SK-N-SH (cell line): Measurements from ENCODE around the gene TNIP2. TPM values are rescaled to one million over a fixed set of nuclear protein-coding genes. Genes with fewer than 3 reads are reported as not detected.
"Not testable (repeated sequence)": the region's sequence is repeated elsewhere in the genome, so short reads cannot be mapped to it uniquely, and the experiment has no call there.

ENCODE experiments used
- CTCF ChIA-PET: fragments of 300-600, 350-600 bp; formaldehyde crosslinking; extraction: SDS; loops from one replicate; lab custom pipeline; 2021; lab: Yijun Ruan, JAX
- POLR2A ChIA-PET: fragments of 350-600 bp; sonication (Branson Sonifier 250); formaldehyde crosslinking; extraction: SDS; loops from one replicate; lab custom pipeline; 2020; ENCODE audit warnings: antibody characterized with exemption, inconsistent platforms; lab: Yijun Ruan, JAX
- DNase-seq: peaks from one replicate; pipeline ENCODE4 v3.0.0; 2012
- H2AFZ ChIP-seq: fragments of 200-600 bp; sonication (generic); 2 replicates; pipeline ENCODE4 v1.8.1; 2016; ENCODE audit warnings: antibody characterized with exemption, mild to moderate bottlenecking, low read depth
- H3F3A ChIP-seq: fragments of 200-600 bp; sonication (generic); replicated peaks from 2 replicates; pipeline ENCODE3; 2016; ENCODE audit warnings: antibody characterized with exemption, mild to moderate bottlenecking; ENCODE audit not compliant: insufficient read depth
- H3K27ac ChIP-seq, 2 experiments: fragments of 200-500 bp in 1 of 2; fragments of 200-600 bp in 1 of 2; sonication (Bioruptor generic) in 1 of 2; sonication (generic), shearing (Covaris generic) in 1 of 2; 2 replicates each; pipeline versions ENCODE4 v1.5.1 to v1.6.1; 2014 to 2016; ENCODE audit warnings: low read depth in 2 of 2, inconsistent platforms in 1 of 2, low read length in 1 of 2, mild to moderate bottlenecking in 1 of 2, mixed read lengths in 1 of 2
- H3K27me3 ChIP-seq: fragments of 200-600 bp; sonication (generic), shearing (Covaris generic); 2 replicates; pipeline ENCODE4 v1.6.1; 2016; ENCODE audit warnings: mixed run types; ENCODE audit not compliant: insufficient read depth
- H3K36me3 ChIP-seq, 2 experiments: fragments of 200-500 bp in 1 of 2; fragments of 200-600 bp in 1 of 2; sonication (Bioruptor generic) in 1 of 2; sonication (generic) in 1 of 2; replicated peaks in 1 of 2; 2 replicates each; pipeline versions ENCODE3 to v1.5.1; 2014 to 2016; ENCODE audit warnings: low read length in 1 of 2, mild to moderate bottlenecking in 1 of 2; ENCODE audit not compliant: insufficient read depth in 2 of 2, control insufficient read depth in 1 of 2
- H3K4me1 ChIP-seq, 2 experiments: fragments of 200-500 bp in 1 of 2; fragments of 200-600 bp in 1 of 2; sonication (Bioruptor generic) in 1 of 2; sonication (generic), shearing (Covaris generic) in 1 of 2; 2 replicates each; pipeline versions ENCODE4 v1.5.1 to v1.6.1; 2014 to 2016; ENCODE audit warnings: low read depth in 1 of 2, low read length in 1 of 2, mixed run types in 1 of 2; ENCODE audit not compliant: insufficient read depth in 2 of 2, control insufficient read depth in 1 of 2
- H3K4me2 ChIP-seq: fragments of 200-600 bp; sonication (generic), shearing (Covaris generic); 2 replicates; pipeline ENCODE4 v1.6.1; 2017; ENCODE audit warnings: mixed run types
- H3K4me3 ChIP-seq, 2 experiments: fragments of 200-500 bp in 1 of 2; fragments of 200-600 bp in 1 of 2; sonication (Bioruptor generic) in 1 of 2; sonication (generic), shearing (Covaris generic) in 1 of 2; 2 replicates each; pipeline versions ENCODE4 v1.5.1 to v1.8.1; 2014 to 2016; ENCODE audit warnings: low read depth in 2 of 2, inconsistent platforms in 1 of 2, low read length in 1 of 2, mild to moderate bottlenecking in 1 of 2, mixed read lengths in 1 of 2, moderate library complexity in 1 of 2
- H3K79me2 ChIP-seq: fragments of 200-600 bp; sonication (generic); 2 replicates; pipeline ENCODE4 v1.8.1; 2017; ENCODE audit warnings: mild to moderate bottlenecking; ENCODE audit not compliant: insufficient read depth
- H3K9ac ChIP-seq: fragments of 200-600 bp; sonication (generic); 2 replicates; pipeline ENCODE4 v1.6.1; 2017; ENCODE audit warnings: mixed run types
- H3K9me2 ChIP-seq: fragments of 200-600 bp; sonication (generic); 2 replicates; pipeline ENCODE4 v1.6.1; 2017; ENCODE audit warnings: mixed run types
- H3K9me3 ChIP-seq: fragments of 200-600 bp; sonication (generic); 2 replicates; pipeline ENCODE4 v1.6.1; 2017; ENCODE audit warnings: mixed run types, mild to moderate bottlenecking, moderate library complexity
- H4K20me1 ChIP-seq: fragments of 200-600 bp; sonication (generic); 2 replicates; pipeline ENCODE4 v1.6.1; 2017; ENCODE audit warnings: mild to moderate bottlenecking, mixed run types; ENCODE audit not compliant: insufficient read depth
- CTCF ChIP-seq: fragments of 200-600 bp; sonication (generic); IDR thresholded peaks from 2 replicates; pipeline ENCODE4 v1.6.1; 2017; ENCODE audit warnings: antibody characterized with exemption, mild to moderate bottlenecking, moderate library complexity
- ELF1 ChIP-seq: IDR thresholded peaks from 2 replicates; pipeline ENCODE4 v1.4.0; 2012
- EP300 ChIP-seq, 2 experiments: IDR thresholded peaks; 2 replicates each; pipeline versions ENCODE4 v1.4.0 to v1.6.1; 2012; ENCODE audit warnings: borderline replicate concordance in 1 of 2, low read depth in 1 of 2, low read length in 1 of 2
- FOSL2 ChIP-seq: IDR thresholded peaks from 2 replicates; pipeline ENCODE4 v1.4.0; 2012; ENCODE audit warnings: low read depth, mild to moderate bottlenecking, moderate library complexity, borderline replicate concordance
- GATA2 ChIP-seq: sonication (generic); formaldehyde crosslinking; IDR thresholded peaks from 2 replicates; pipeline ENCODE4 v1.5.0; 2020; ENCODE audit warnings: mild to moderate bottlenecking, missing genetic modification reagents
- IRF3 ChIP-seq: fragments of 150-350 bp; IDR thresholded peaks from 2 replicates; pipeline ENCODE4 v1.6.1; 2016; ENCODE audit warnings: mild to moderate bottlenecking, low read depth, low read length
- MXI1 ChIP-seq: IDR thresholded peaks from 2 replicates; pipeline ENCODE4 v1.6.1; 2012; ENCODE audit warnings: mild to moderate bottlenecking, low read depth, low read length, improper control_type of control experiment
- NFIC ChIP-seq: IDR thresholded peaks from 2 replicates; pipeline ENCODE4 v1.4.0; 2012; ENCODE audit warnings: borderline replicate concordance
- PBX3 ChIP-seq: IDR thresholded peaks from 2 replicates; pipeline ENCODE4; 2012
- POLR2AphosphoS5 ChIP-seq: IDR thresholded peaks from 2 replicates; pipeline ENCODE4 v1.6.1; 2012; ENCODE audit warnings: low read depth, low read length
- RAD21 ChIP-seq: IDR thresholded peaks from 2 replicates; pipeline ENCODE4 v1.6.1; 2012; ENCODE audit warnings: mild to moderate bottlenecking, low read length
- RFX5 ChIP-seq: IDR thresholded peaks from 2 replicates; pipeline ENCODE4 v1.6.1; 2012; ENCODE audit warnings: mild to moderate bottlenecking, improper control_type of control experiment, low read length
- RXRA ChIP-seq: IDR thresholded peaks from 2 replicates; pipeline ENCODE4 v1.4.0; 2012; ENCODE audit warnings: low read depth, mild to moderate bottlenecking, borderline replicate concordance
- SIN3A ChIP-seq: IDR thresholded peaks from 2 replicates; pipeline ENCODE4 v1.6.1; 2012; ENCODE audit warnings: low read depth, mild to moderate bottlenecking, low read length, moderate library complexity, borderline replicate concordance
- TAF1 ChIP-seq: IDR thresholded peaks from 2 replicates; pipeline ENCODE4 v1.6.1; 2012; ENCODE audit warnings: low read depth, mild to moderate bottlenecking, low read length, moderate library complexity, borderline replicate concordance
- TEAD4 ChIP-seq: IDR thresholded peaks from 2 replicates; pipeline ENCODE4 v1.4.0; 2012; ENCODE audit warnings: mild to moderate bottlenecking, borderline replicate concordance; ENCODE audit not compliant: insufficient read depth
- WGBS: methylation state at CpG from one replicate; pipeline ENCODE4 v1.1.6; 2017; ENCODE audit warnings: low lambda C conversion rate; 5-methylcytosine and 5-hydroxymethylcytosine counted together
- polyA plus RNA-seq, 3 experiments: library from polyadenylated mRNA; depleted of rRNA; stranded (reverse); fragments of >200 nt; gene quantifications; 2 replicates each; pipeline ENCODE4 v1.2.3, GENCODE V29; 2012

The TNIP2 gene
- polyA plus RNA-seq, 1 of the 3 experiments (the other 2 are of a cell fraction): 78.9 TPM

GRCh38 chr4:2783790-2784189 is 27.7 kb upstream of the TNIP2 start:
- Histone ChIP-seq H3K9ac (no peak overlapping the region), H4K20me1 (no peaks in the 10 kb centered on the region), H3K9me3 (no peaks in the 10 kb centered on the region), H3K36me3 (no peaks in the 10 kb centered on the region), H3F3A (peaks cover 4% of the 10 kb centered on the region), H3K9me2 (no peaks in the 10 kb centered on the region), H2AFZ (no peak overlapping the region), H3K27ac (no peak overlapping the region), H3K4me2 (no peak overlapping the region), H3K4me1 (peaks cover 0 to 15% of the 10 kb centered on the region in 2 experiments; a peak in 1 of 4 replicates), H3K79me2 (no peaks in the 10 kb centered on the region), H3K27me3 (no peaks in the 10 kb centered on the region), H3K4me3 (no peak overlapping the region)
- CTCF ChIA-PET: no interaction called here
- no peak for DNase-seq
- 35% methylated on average over 4 of the region's 4 CpGs for WGBS
- POLR2A ChIA-PET: no interaction called here
- TF ChIP-seq ELF1 (no peak), MXI1 (no peak), RAD21 (no peak), TEAD4 (no peak), CTCF (no peak), RXRA (no peak), RFX5 (no peak), GATA2 (CRISPR knock-in tag) (no peak), PBX3 (no peak)

GRCh38 chr4:2781911-2782310 is 25.8 kb upstream of the TNIP2 start:
- DNase-seq: no peak
- H4K20me1 ChIP-seq: no peaks in the 10 kb centered on the region
- H3K9ac ChIP-seq: no peak overlapping the region
- H3K4me3 ChIP-seq: no peak overlapping the region
- H3K9me2 ChIP-seq: no peaks in the 10 kb centered on the region
- H3K4me2 ChIP-seq: no peak overlapping the region
- H3K36me3 ChIP-seq: no peaks in the 10 kb centered on the region
- H2AFZ ChIP-seq: no peak overlapping the region
- POLR2A ChIA-PET: no interaction called here
- no peaks in the 10 kb centered on the region for H3K79me2 ChIP-seq
- no peaks in the 10 kb centered on the region for H3K27me3 ChIP-seq
- TF ChIP-seq SIN3A: no peak
- no peak for TF ChIP-seq FOSL2
- no peak for TF ChIP-seq GATA2 (CRISPR knock-in tag)
- no peak for TF ChIP-seq IRF3
- TF ChIP-seq PBX3: no peak
- no peak for TF ChIP-seq POLR2AphosphoS5
- no peak for TF ChIP-seq EP300 (IDR thresholded peaks at IDR 0.05; ENCODE audit: borderline replicate concordance in 1 of 2, low read depth in 1 of 2, low read length in 1 of 2)
- no peak for TF ChIP-seq TAF1
- no peak for TF ChIP-seq NFIC
- no peak for TF ChIP-seq RXRA
- CTCF ChIA-PET: interaction anchor here (1.1 kb wide), 1 partner anchor 24 kb away, joined by 4 read pairs; no protein-coding TSS in a partner anchor
- 75% methylated on average over 10 of the region's 10 CpGs for WGBS
- peaks cover 4% of the 10 kb centered on the region for H3F3A ChIP-seq
- no peaks in the 10 kb centered on the region; a peak in 1 of 4 replicates for H3K4me1 ChIP-seq
- H3K9me3 ChIP-seq: no peaks in the 10 kb centered on the region
- no peak overlapping the region for H3K27ac ChIP-seq

- H3K27me3 ChIP-seq, H3K4me2 ChIP-seq, H3K36me3 ChIP-seq, H3K9me2 ChIP-seq, H3F3A ChIP-seq, H3K79me2 ChIP-seq, H3K9ac ChIP-seq, DNase-seq, H3K9me3 ChIP-seq, H2AFZ ChIP-seq, H4K20me1 ChIP-seq, H3K4me3 ChIP-seq, POLR2A ChIA-PET, H3K4me1 ChIP-seq, H3K27ac ChIP-seq: not testable (repeated sequence)
- CTCF ChIA-PET: interaction anchor here (0.7 kb wide), 1 partner anchor 10 kb away, joined by 3 read pairs; no protein-coding TSS in a partner anchor
- WGBS: 94% methylated on average over 5 of the region's 5 CpGs
These were observed 24.5 kb upstream of the TNIP2 start for GRCh38 chr4:2780643-2781042.
